Mesendoderm (in vitro differentiated cells): Measurements from ENCODE around the gene PKD1L1.

ENCODE experiments used
- DNase-seq: peaks from one replicate; pipeline ENCODE4 v3.0.0; 2013
- H2AK5ac ChIP-seq: 2 replicates; pipeline ENCODE4 v1.6.1; 2013; ENCODE audit warnings: low read length, inconsistent platforms
- H2BK120ac ChIP-seq: 2 replicates; pipeline ENCODE4 v1.6.1; 2013; ENCODE audit warnings: low read depth, mild to moderate bottlenecking, low read length, moderate library complexity, mixed read lengths
- H2BK15ac ChIP-seq: replicated peaks from 2 replicates; pipeline ENCODE4 v1.6.1; 2013; ENCODE audit warnings: low read depth, mild to moderate bottlenecking, moderate library complexity
- H2BK5ac ChIP-seq: 2 replicates; pipeline ENCODE4 v1.6.1; 2013; ENCODE audit warnings: low read length, inconsistent platforms
- H3K18ac ChIP-seq: 2 replicates; pipeline ENCODE4 v1.6.1; 2013; ENCODE audit warnings: mild to moderate bottlenecking, low read length, mixed read lengths
- H3K23ac ChIP-seq: one replicate; pipeline ENCODE4 v1.6.1; 2013; ENCODE audit warnings: low read length
- H3K27ac ChIP-seq: 2 replicates; pipeline ENCODE4 v1.5.1; 2013; ENCODE audit warnings: low read depth, mild to moderate bottlenecking, inconsistent platforms, low read length, moderate library complexity
- H3K27me3 ChIP-seq: 2 replicates; pipeline ENCODE4 v1.6.1; 2013; ENCODE audit warnings: low read length, control low read depth, mild to moderate bottlenecking, inconsistent platforms; ENCODE audit not compliant: insufficient read depth, poor library complexity
- H3K36me3 ChIP-seq: 2 replicates; pipeline ENCODE4 v1.6.1; 2013; ENCODE audit warnings: low read length, inconsistent platforms; ENCODE audit not compliant: control insufficient read depth, insufficient read depth
- H3K4ac ChIP-seq: one replicate; pipeline ENCODE4 v1.6.1; 2013; ENCODE audit warnings: low read depth, mild to moderate bottlenecking, low read length, moderate library complexity
- H3K4me1 ChIP-seq: 2 replicates; pipeline ENCODE4 v1.6.1; 2013; ENCODE audit warnings: low read depth, low read length, inconsistent platforms; ENCODE audit not compliant: control insufficient read depth
- H3K4me2 ChIP-seq: 2 replicates; pipeline ENCODE4 v1.6.1; 2013; ENCODE audit warnings: low read length
- H3K4me3 ChIP-seq: 2 replicates; pipeline ENCODE4 v1.5.1; 2013; ENCODE audit warnings: mild to moderate bottlenecking, low read length
- H3K56ac ChIP-seq: one replicate; pipeline ENCODE4 v1.6.1; 2013; ENCODE audit warnings: low read length
- H3K79me1 ChIP-seq: 2 replicates; pipeline ENCODE4 v1.6.1; 2013; ENCODE audit warnings: low read length, inconsistent platforms
- H3K79me2 ChIP-seq: 2 replicates; pipeline ENCODE4 v1.6.1; 2013; ENCODE audit warnings: mild to moderate bottlenecking, low read length; ENCODE audit not compliant: control insufficient read depth, insufficient read depth
- H3K9ac ChIP-seq: 2 replicates; pipeline ENCODE4 v1.6.1; 2013; ENCODE audit warnings: low read length, inconsistent platforms
- H4K5ac ChIP-seq: one replicate; pipeline ENCODE4 v1.6.1; 2013; ENCODE audit warnings: low read length
- H4K8ac ChIP-seq: one replicate; pipeline ENCODE4 v1.6.1; 2013; ENCODE audit warnings: low read depth, mild to moderate bottlenecking, control low read depth, low read length, moderate library complexity
- WGBS: extraction: QIAGEN DNeasy Blood & Tissue Kit; methylation state at CpG from one replicate; pipeline ENCODE4 v1.1.7; 2013; ENCODE audit warnings: low lambda C conversion rate, missing lambda C conversion rate; ENCODE audit not compliant: insufficient coverage; ENCODE audit errors: extremely low coverage; 5-methylcytosine and 5-hydroxymethylcytosine counted together

PKD1L1 gene

GRCh38 chr7:47734949-47735291, 213.3 kb downstream of the PKD1L1 start:
- WGBS = no CpG with 5 or more reads among the region's 4 CpGs
- Histone ChIP-seq H2BK15ac (no peak overlapping the region), H3K23ac (no peak overlapping the region), H3K18ac (no peak overlapping the region), H3K56ac (no peak overlapping the region), H2AK5ac (no peak overlapping the region), H3K4me1 (no peaks in the 10 kb centered on the region), H3K9ac (no peak overlapping the region), H3K79me1 (no peaks in the 10 kb centered on the region), H3K4me3 (no peak overlapping the region), H3K4me2 (no peak overlapping the region), H3K79me2 (no peaks in the 10 kb centered on the region), H4K5ac (no peak overlapping the region), H3K4ac (no peak overlapping the region), H2BK120ac (no peak overlapping the region), H4K8ac (no peak overlapping the region), H3K27ac (no peak overlapping the region), H3K27me3 (no peaks in the 10 kb centered on the region), H3K36me3 (no peaks in the 10 kb centered on the region), H2BK5ac (no peak overlapping the region)
- no peak for DNase-seq

DNA sequence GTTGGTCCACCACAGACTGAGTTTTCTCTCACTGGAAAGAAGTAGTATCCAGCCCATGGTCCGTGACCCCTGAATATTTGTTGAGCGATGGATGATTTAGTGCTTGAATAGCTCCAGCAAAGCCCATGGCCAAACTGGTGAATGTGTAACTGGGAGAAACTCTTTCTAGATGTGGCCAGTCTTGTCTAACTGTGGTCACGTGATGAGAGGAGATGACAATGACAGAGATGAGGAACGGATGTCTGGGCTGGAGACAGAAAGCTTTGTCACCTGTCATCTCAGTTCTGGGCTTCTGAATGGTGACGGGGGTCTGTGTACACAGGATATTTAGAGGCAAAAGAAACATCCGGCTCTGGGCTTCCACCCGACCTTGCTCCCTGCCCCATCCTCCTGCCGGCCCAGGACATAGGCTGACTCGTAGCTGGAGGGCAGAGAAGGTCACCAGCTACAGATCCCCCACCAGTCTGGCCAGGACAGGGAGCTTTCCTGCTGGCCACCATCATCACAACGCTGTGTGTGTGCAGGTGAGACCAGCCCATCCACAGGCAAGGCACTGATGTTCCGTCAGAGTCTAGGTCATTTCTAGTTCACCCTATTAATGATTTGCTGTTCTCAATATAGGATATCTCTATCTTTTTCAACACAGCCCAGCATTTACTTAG, 213.8 kb downstream of the PKD1L1 start:
- Histone ChIP-seq H3K36me3 (no peaks in the 10 kb centered on the region), H2BK15ac (no peak overlapping the region), H3K56ac (no peak overlapping the region), H2AK5ac (no peak overlapping the region), H3K79me2 (no peaks in the 10 kb centered on the region), H3K4ac (no peak overlapping the region), H4K8ac (no peak overlapping the region), H3K27me3 (no peaks in the 10 kb centered on the region), H3K27ac (no peak overlapping the region), H3K9ac (no peak overlapping the region), H3K4me2 (no peak overlapping the region), H3K4me3 (no peak overlapping the region), H3K79me1 (no peaks in the 10 kb centered on the region), H3K4me1 (no peaks in the 10 kb centered on the region), H2BK120ac (no peak overlapping the region), H3K18ac (no peak overlapping the region), H3K23ac (no peak overlapping the region), H4K5ac (no peak overlapping the region), H2BK5ac (no peak overlapping the region)
- WGBS = no CpG with 5 or more reads among the region's 11 CpGs
- no peak for DNase-seq

GRCh38 chr7:47730142-47730541, 218.1 kb downstream of the PKD1L1 start:
- H3K56ac ChIP-seq = no peak overlapping the region
- H2BK5ac ChIP-seq = no peak overlapping the region
- no peak overlapping the region for H2BK120ac ChIP-seq
- no peaks in the 10 kb centered on the region for H3K4me1 ChIP-seq
- no peak overlapping the region for H3K4me2 ChIP-seq
- no peak overlapping the region for H3K4ac ChIP-seq
- H2AK5ac ChIP-seq = no peak overlapping the region
- no peak overlapping the region for H3K27ac ChIP-seq
- H4K8ac ChIP-seq = no peak overlapping the region
- WGBS = no CpG with 5 or more reads among the region's 9 CpGs
- no peaks in the 10 kb centered on the region for H3K27me3 ChIP-seq
- H3K4me3 ChIP-seq = no peak overlapping the region
- no peak overlapping the region for H2BK15ac ChIP-seq
- no peak overlapping the region for H3K18ac ChIP-seq
- no peak overlapping the region for H4K5ac ChIP-seq
- H3K36me3 ChIP-seq = no peaks in the 10 kb centered on the region
- no peaks in the 10 kb centered on the region for H3K79me1 ChIP-seq
- H3K79me2 ChIP-seq = no peaks in the 10 kb centered on the region
- no peak overlapping the region for H3K9ac ChIP-seq
- H3K23ac ChIP-seq = no peak overlapping the region
- no peak for DNase-seq

GRCh38 chr7:47726047-47726726, 222.1 kb downstream of the PKD1L1 start:
- no peaks in the 10 kb centered on the region for H3K79me2 ChIP-seq
- H4K5ac ChIP-seq = no peak overlapping the region
- no peak overlapping the region for H3K4me2 ChIP-seq
- H3K9ac ChIP-seq = no peak overlapping the region
- no peak overlapping the region for H2BK5ac ChIP-seq
- H3K18ac ChIP-seq = no peak overlapping the region
- no peak for DNase-seq
- H2BK15ac ChIP-seq = no peak overlapping the region
- H2BK120ac ChIP-seq = no peak overlapping the region
- no peak overlapping the region for H3K27ac ChIP-seq
- no peaks in the 10 kb centered on the region for H3K27me3 ChIP-seq
- no peak overlapping the region for H3K4me3 ChIP-seq
- no peak overlapping the region for H2AK5ac ChIP-seq
- H3K79me1 ChIP-seq = no peaks in the 10 kb centered on the region
- no peak overlapping the region for H3K4ac ChIP-seq
- no peak overlapping the region for H3K23ac ChIP-seq
- no CpG with 5 or more reads among the region's 3 CpGs for WGBS
- no peaks in the 10 kb centered on the region for H3K36me3 ChIP-seq
- no peak overlapping the region for H4K8ac ChIP-seq
- H3K56ac ChIP-seq = no peak overlapping the region
- peaks cover 2% of the 10 kb centered on the region for H3K4me1 ChIP-seq

- WGBS = no CpG with 5 or more reads among the region's 4 CpGs
Measured at GRCh38 chr7:47725031-47725780, 223.1 kb downstream of the PKD1L1 start.

More at GRCh38 chr7:47725031-47725780, 223.1 kb downstream of the PKD1L1 start:
- no peak for DNase-seq
- no peak overlapping the region for H3K23ac ChIP-seq
- no peak overlapping the region for H4K8ac ChIP-seq
- H3K79me2 ChIP-seq = no peaks in the 10 kb centered on the region
- no peak overlapping the region for H2BK5ac ChIP-seq
- H3K27ac ChIP-seq = no peak overlapping the region
- no peak overlapping the region for H3K4me3 ChIP-seq
- H3K56ac ChIP-seq = peak overlapping the region; percentile 27
- no peak overlapping the region for H3K4me2 ChIP-seq
- H3K36me3 ChIP-seq = no peaks in the 10 kb centered on the region
- H4K5ac ChIP-seq = no peak overlapping the region
- no peak overlapping the region for H3K4ac ChIP-seq
- no peak overlapping the region for H2BK15ac ChIP-seq
- H2BK120ac ChIP-seq = no peak overlapping the region
- H3K4me1 ChIP-seq = peaks cover 2% of the 10 kb centered on the region
- no peaks in the 10 kb centered on the region for H3K79me1 ChIP-seq
- H3K9ac ChIP-seq = no peak overlapping the region
- H3K18ac ChIP-seq = peak overlapping the region; percentile 9
- H3K27me3 ChIP-seq = no peaks in the 10 kb centered on the region
- no peak overlapping the region for H2AK5ac ChIP-seq
